Inflammatory macrophage treated with lipopolysaccharide for 4 hours (primary cell): Measurements from ENCODE around the gene CEACAM1.
A peak's percentile ranks its signal among the peaks of the same experiment; 100 is the strongest.
"Not testable (repeated sequence)": the region's sequence is repeated elsewhere in the genome, so short reads cannot be mapped to it uniquely, and the experiment has no call there.

Source experiments
- DNase-seq: peaks from one replicate; pipeline ENCODE4 v3.0.0-alpha.2; 2020

Gene CEACAM1

GRCh38 chr19:42528354-42529247 is at the start of gene CEACAM1:
CEACAM1 (minus strand) TSS chr19:42528481; CDS start chr19:42528374, 107 bp downstream.
- DNase-seq: peak; percentile 55

GRCh38 chr19:42577016-42577415 is 48.7 kb upstream of the CEACAM1 start:
- peak; percentile 60 for DNase-seq

- DNase-seq: no peak
Measured at GRCh38 chr19:42576241-42576640, 48.0 kb upstream of the CEACAM1 start.

GRCh38 chr19:42573642-42574041 is 45.4 kb upstream of the CEACAM1 start:
- no peak for DNase-seq

GRCh38 chr19:42571116-42571515 is 42.8 kb upstream of the CEACAM1 start:
- DNase-seq: peak; percentile 57

- no peak for DNase-seq
Measured at GRCh38 chr19:42569193-42569592, 40.9 kb upstream of the CEACAM1 start.

- peak; percentile 82 for DNase-seq
Measured at GRCh38 chr19:42568006-42568405, 39.7 kb upstream of the CEACAM1 start.

- DNase-seq: no peak
Measured at GRCh38 chr19:42567567-42567966, 39.3 kb upstream of the CEACAM1 start.

- peak; percentile 63 for DNase-seq
Measured at GRCh38 chr19:42563352-42564210, 35.3 kb upstream of the CEACAM1 start.

- no peak for DNase-seq
Measured at GRCh38 chr19:42561512-42561911, 33.2 kb upstream of the CEACAM1 start.

- no peak for DNase-seq
Measured at GRCh38 chr19:42560731-42561130, 32.5 kb upstream of the CEACAM1 start.

GRCh38 chr19:42558450-42559150 is 30.3 kb upstream of the CEACAM1 start:
- DNase-seq: no peak

- not testable (repeated sequence) for DNase-seq
Measured at GRCh38 chr19:42557386-42557871, 29.1 kb upstream of the CEACAM1 start.

- DNase-seq: no peak
Measured at GRCh38 chr19:42555801-42556200, 27.5 kb upstream of the CEACAM1 start.

GRCh38 chr19:42555317-42555716 is 27.0 kb upstream of the CEACAM1 start:
- DNase-seq: peak; percentile 26

- DNase-seq: no peak
Measured at GRCh38 chr19:42554046-42554575, 25.8 kb upstream of the CEACAM1 start.

GRCh38 chr19:42553292-42554045 is 25.2 kb upstream of the CEACAM1 start:
- DNase-seq: peak; percentile 89

GRCh38 chr19:42552086-42553065 is 24.1 kb upstream of the CEACAM1 start:
- no peak for DNase-seq

- DNase-seq: not testable (repeated sequence)
Measured at GRCh38 chr19:42550521-42550920, 22.2 kb upstream of the CEACAM1 start.

- DNase-seq: not testable (repeated sequence)
Measured at GRCh38 chr19:42549067-42549466, 20.8 kb upstream of the CEACAM1 start.
